ENCODE data around the gene PCDHGA11. TPM values are rescaled to one million over a fixed set of nuclear protein-coding genes. Genes with fewer than 3 reads are reported as not detected.
"Not testable (repeated sequence)": the region's sequence is repeated elsewhere in the genome, so short reads cannot be mapped to it uniquely, and the experiment has no call there.

Gene PCDHGA11
- polyA plus RNA-seq, 4 donors = 4.4 to 5.5 (median 4.9) TPM

- DNase-seq (ENCODE audit: low read depth in 4 of 4, low spot score in 3 of 4) = no peak
These were observed 7.1 kb downstream of the PCDHGA11 start for GRCh38 chr5:141427783-141428426.

- no peak for DNase-seq (ENCODE audit: low read depth in 4 of 4, low spot score in 3 of 4)
These were observed 9.7 kb downstream of the PCDHGA11 start, which contains the start of gene PCDHGA12 for GRCh38 chr5:141430332-141431113. PCDHGA12 (plus strand) TSS chr5:141430507; CDS start chr5:141430760, 253 bp downstream.

- DNase-seq (ENCODE audit: low read depth in 4 of 4, low spot score in 3 of 4) = no peak
These were observed 10.4 kb downstream of the PCDHGA11 start for GRCh38 chr5:141431286-141431685.

GRCh38 chr5:141432308-141432707, 11.5 kb downstream of the PCDHGA11 start:
- DNase-seq (ENCODE audit: low read depth in 4 of 4, low spot score in 3 of 4) = not testable (repeated sequence)

GRCh38 chr5:141432726-141433125, 11.9 kb downstream of the PCDHGA11 start:
- DNase-seq (ENCODE audit: low read depth in 4 of 4, low spot score in 3 of 4) = not testable (repeated sequence)

GRCh38 chr5:141434006-141434405, 13.2 kb downstream of the PCDHGA11 start:
- no peak for DNase-seq (ENCODE audit: low read depth in 4 of 4, low spot score in 3 of 4)

- no peak for DNase-seq (ENCODE audit: low read depth in 4 of 4, low spot score in 3 of 4)
These were observed 16.4 kb downstream of the PCDHGA11 start for GRCh38 chr5:141437221-141437620.

- no peak for DNase-seq (ENCODE audit: low read depth in 4 of 4, low spot score in 3 of 4)
These were observed 18.7 kb downstream of the PCDHGA11 start for GRCh38 chr5:141439411-141440141.

GRCh38 chr5:141440341-141440740, 19.5 kb downstream of the PCDHGA11 start:
- no peak for DNase-seq (ENCODE audit: low read depth in 4 of 4, low spot score in 3 of 4)

- no peak for DNase-seq (ENCODE audit: low read depth in 4 of 4, low spot score in 3 of 4)
These were observed 20.8 kb downstream of the PCDHGA11 start for GRCh38 chr5:141441571-141442170.

- no peak for DNase-seq (ENCODE audit: low read depth in 4 of 4, low spot score in 3 of 4)
These were observed 44.5 kb downstream of the PCDHGA11 start for GRCh38 chr5:141465351-141465750.

Other genes with a start within 250 kb of the PCDHGA11 start
- gene PCDHB7, start 248.4 kb upstream of the PCDHGA11 start, polyA plus RNA-seq (ENCODE audit: insufficient read length in 4 of 4) = 1 to 10 TPM; 4.9 to 6.2 (median 5.9) TPM
- 1 to 10 TPM; 1.3 to 3.9 (median 2.6) TPM for gene PCDHB8, start 243.3 kb upstream of the PCDHGA11 start, polyA plus RNA-seq (ENCODE audit: insufficient read length in 4 of 4)
- 1 to 10 TPM; 3.5 to 7.7 (median 5.2) TPM for gene PCDHB16, start 238.7 kb upstream of the PCDHGA11 start, polyA plus RNA-seq (ENCODE audit: insufficient read length in 4 of 4)
- 1 to 10 TPM; 3.2 to 6.3 (median 3.8) TPM for gene PCDHB9, start 233.9 kb upstream of the PCDHGA11 start, polyA plus RNA-seq (ENCODE audit: insufficient read length in 4 of 4)
- gene PCDHB10, start 228.7 kb upstream of the PCDHGA11 start, polyA plus RNA-seq (ENCODE audit: insufficient read length in 4 of 4) = 1 to 10 TPM; 6.5 to 9.4 (median 7.7) TPM
- gene PCDHB11, start 221.4 kb upstream of the PCDHGA11 start, polyA plus RNA-seq (ENCODE audit: insufficient read length in 4 of 4) = 1 to 10 TPM; 4.8 to 6.3 (median 5.1) TPM
- gene PCDHB12, start 212.3 kb upstream of the PCDHGA11 start, polyA plus RNA-seq (ENCODE audit: insufficient read length in 4 of 4) = 1 to 10 TPM; 4.6 to 6.5 (median 5.5) TPM
- 1 to 10 TPM; 5.6 to 6.8 (median 6.3) TPM for gene PCDHB13, start 207.1 kb upstream of the PCDHGA11 start, polyA plus RNA-seq (ENCODE audit: insufficient read length in 4 of 4)
- 10 to 100 TPM in 1 of 4 donors, 1 to 10 TPM in 3; 8.1 to 11.2 (median 8.8) TPM for gene PCDHB14, start 197.7 kb upstream of the PCDHGA11 start, polyA plus RNA-seq (ENCODE audit: insufficient read length in 4 of 4)
- 10 to 100 TPM; 14.7 to 17.0 (median 16.0) TPM for gene PCDHB15, start 175.7 kb upstream of the PCDHGA11 start, polyA plus RNA-seq (ENCODE audit: insufficient read length in 4 of 4)
- gene SLC25A2, start 117.0 kb upstream of the PCDHGA11 start, polyA plus RNA-seq (ENCODE audit: insufficient read length in 4 of 4) = under 1 TPM in 1 of 4 donors, not detected in 3; 0.04 TPM
- gene TAF7, start 100.3 kb upstream of the PCDHGA11 start, polyA plus RNA-seq (ENCODE audit: insufficient read length in 4 of 4) = 100 to 1,000 TPM; 146 to 183 (median 171) TPM
- 1 to 10 TPM in 2 of 4 donors, under 1 TPM in 2; 0.74 to 1.3 (median 0.96) TPM for gene PCDHGA1, start 90.5 kb upstream of the PCDHGA11 start, polyA plus RNA-seq (ENCODE audit: insufficient read length in 4 of 4)
- gene PCDHGA2, start 82.3 kb upstream of the PCDHGA11 start, polyA plus RNA-seq (ENCODE audit: insufficient read length in 4 of 4) = 1 to 10 TPM; 5.8 to 7.7 (median 6.1) TPM
- 1 to 10 TPM; 2.2 to 4.2 (median 3.1) TPM for gene PCDHGA3, start 77.2 kb upstream of the PCDHGA11 start, polyA plus RNA-seq (ENCODE audit: insufficient read length in 4 of 4)
- gene PCDHGB1, start 71.0 kb upstream of the PCDHGA11 start, polyA plus RNA-seq (ENCODE audit: insufficient read length in 4 of 4) = 1 to 10 TPM; 1.3 to 2.4 (median 2.0) TPM
- 1 to 10 TPM; 2.3 to 3.1 (median 2.5) TPM for gene PCDHGA4, start 66.0 kb upstream of the PCDHGA11 start, polyA plus RNA-seq (ENCODE audit: insufficient read length in 4 of 4)
- 1 to 10 TPM; 3.4 to 4.7 (median 3.9) TPM for gene PCDHGB2, start 61.1 kb upstream of the PCDHGA11 start, polyA plus RNA-seq (ENCODE audit: insufficient read length in 4 of 4)
- 1 to 10 TPM; 2.2 to 3.0 (median 2.5) TPM for gene PCDHGA5, start 56.9 kb upstream of the PCDHGA11 start, polyA plus RNA-seq (ENCODE audit: insufficient read length in 4 of 4)
- gene PCDHGB3, start 50.8 kb upstream of the PCDHGA11 start, polyA plus RNA-seq (ENCODE audit: insufficient read length in 4 of 4) = 1 to 10 TPM; 1.7 to 2.3 (median 2.0) TPM
- gene PCDHGA6, start 47.2 kb upstream of the PCDHGA11 start, polyA plus RNA-seq (ENCODE audit: insufficient read length in 4 of 4) = 1 to 10 TPM; 5.4 to 9.1 (median 6.5) TPM
- 1 to 10 TPM; 2.1 to 2.8 (median 2.2) TPM for gene PCDHGA7, start 38.3 kb upstream of the PCDHGA11 start, polyA plus RNA-seq (ENCODE audit: insufficient read length in 4 of 4)
- 1 to 10 TPM; 4.3 to 6.6 (median 6.0) TPM for gene PCDHGB4, start 33.4 kb upstream of the PCDHGA11 start, polyA plus RNA-seq (ENCODE audit: insufficient read length in 4 of 4)
- gene PCDHGA8, start 28.4 kb upstream of the PCDHGA11 start, polyA plus RNA-seq (ENCODE audit: insufficient read length in 4 of 4) = under 1 TPM; 0.30 to 0.52 (median 0.32) TPM
- 10 to 100 TPM in 1 of 4 donors, 1 to 10 TPM in 3; 9.4 to 11.0 (median 9.7) TPM for gene PCDHGB5, start 23.1 kb upstream of the PCDHGA11 start, polyA plus RNA-seq (ENCODE audit: insufficient read length in 4 of 4)
- gene PCDHGA9, start 18.3 kb upstream of the PCDHGA11 start, polyA plus RNA-seq (ENCODE audit: insufficient read length in 4 of 4) = 1 to 10 TPM; 5.5 to 6.5 (median 6.0) TPM
- gene PCDHGB6, start 13.0 kb upstream of the PCDHGA11 start, polyA plus RNA-seq (ENCODE audit: insufficient read length in 4 of 4) = 1 to 10 TPM; 7.0 to 8.3 (median 8.2) TPM
- gene PCDHGA10, start 8.1 kb upstream of the PCDHGA11 start, polyA plus RNA-seq (ENCODE audit: insufficient read length in 4 of 4) = 1 to 10 TPM; 3.7 to 3.9 (median 3.9) TPM
- 10 to 100 TPM; 15.4 to 16.6 (median 15.9) TPM for gene PCDHGB7, start 3.4 kb upstream of the PCDHGA11 start, polyA plus RNA-seq (ENCODE audit: insufficient read length in 4 of 4)
- gene PCDHGA12, start 9.5 kb downstream of the PCDHGA11 start, polyA plus RNA-seq (ENCODE audit: insufficient read length in 4 of 4) = 1 to 10 TPM in 3 of 4 donors, under 1 TPM in 1; 0.97 to 2.1 (median 1.7) TPM
- 100 to 1,000 TPM; 105 to 128 (median 117) TPM for gene PCDHGC3, start 54.9 kb downstream of the PCDHGA11 start, polyA plus RNA-seq (ENCODE audit: insufficient read length in 4 of 4)
- 1 to 10 TPM; 2.8 to 3.4 (median 3.2) TPM for gene PCDHGC4, start 64.0 kb downstream of the PCDHGA11 start, polyA plus RNA-seq (ENCODE audit: insufficient read length in 4 of 4)
- under 1 TPM; 0.11 to 0.61 (median 0.34) TPM for gene PCDHGC5, start 68.0 kb downstream of the PCDHGA11 start, polyA plus RNA-seq (ENCODE audit: insufficient read length in 4 of 4)
- 10 to 100 TPM; 62.7 to 71.7 (median 70.4) TPM for gene DIAPH1, start 197.9 kb downstream of the PCDHGA11 start, polyA plus RNA-seq (ENCODE audit: insufficient read length in 4 of 4)
- 100 to 1,000 TPM in 1 of 4 donors, 10 to 100 TPM in 3; 93.3 to 102 (median 95.2) TPM for gene HDAC3, start 215.8 kb downstream of the PCDHGA11 start, polyA plus RNA-seq (ENCODE audit: insufficient read length in 4 of 4)
- gene RELL2, start 215.9 kb downstream of the PCDHGA11 start, polyA plus RNA-seq (ENCODE audit: insufficient read length in 4 of 4) = 1 to 10 TPM in 2 of 4 donors, under 1 TPM in 2; 0.73 to 1.4 (median 1.1) TPM
- gene FCHSD1, start 230.4 kb downstream of the PCDHGA11 start, polyA plus RNA-seq (ENCODE audit: insufficient read length in 4 of 4) = 10 to 100 TPM; 11.6 to 14.3 (median 13.8) TPM